AG09319 (cell line): ENCODE results near the gene HDLBP.

Experiments used
- DNase-seq: peaks from one replicate; pipeline ENCODE4 v3.0.0-alpha.2; 2010; ENCODE audit warnings: low read depth; ENCODE audit errors: extremely low read depth
- CTCF ChIP-seq: IDR thresholded peaks from 2 replicates; pipeline ENCODE4 v1.5.1; 2011; ENCODE audit warnings: low read depth, mild to moderate bottlenecking, inconsistent platforms, low read length, moderate library complexity

The HDLBP gene

GRCh38 chr2:241230435-241230834 is 85.0 kb downstream of the HDLBP start:
- no peak for TF ChIP-seq CTCF
- no peak for DNase-seq

DNA sequence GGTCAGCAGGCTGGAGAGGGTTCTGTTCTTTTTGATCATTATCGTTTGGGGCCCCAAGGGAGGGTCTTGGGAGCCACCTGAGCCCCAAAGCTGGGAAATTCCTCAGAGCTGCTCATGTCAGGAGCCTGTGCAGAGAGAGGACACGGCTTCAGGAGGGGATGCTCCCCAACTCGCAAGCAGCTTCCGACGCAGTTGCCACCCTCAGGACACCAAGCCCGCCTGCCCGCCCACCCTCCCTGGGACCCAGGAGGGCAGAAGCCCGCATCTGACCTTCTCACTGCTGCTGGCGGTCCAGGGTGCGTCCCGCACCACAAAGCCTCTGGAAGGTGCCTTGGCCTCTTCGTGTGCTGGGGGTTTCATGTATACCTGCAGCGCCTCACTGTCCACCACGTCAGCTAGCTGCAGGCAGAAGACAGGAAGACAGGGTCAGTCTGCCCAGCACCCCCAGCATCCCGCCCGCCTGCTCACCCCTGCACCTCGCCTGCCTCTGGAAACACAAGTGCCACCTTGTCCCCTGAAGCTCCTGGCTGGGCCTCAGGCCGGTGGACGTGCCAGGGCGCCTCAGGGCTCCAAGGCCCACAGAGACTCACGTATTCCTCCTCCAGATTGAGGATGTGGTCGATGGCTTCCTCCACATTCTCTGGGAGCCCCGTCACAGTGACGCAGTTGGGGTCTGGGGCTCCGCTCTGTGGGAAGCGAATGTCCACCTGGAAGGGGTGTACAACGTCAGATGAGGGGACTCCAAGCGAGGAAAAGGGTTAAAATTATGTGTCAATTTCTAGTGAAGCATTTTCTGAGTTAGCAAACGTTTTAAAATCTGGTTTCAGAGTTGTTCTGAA is 85.7 kb downstream of the HDLBP start:
- no peak for TF ChIP-seq CTCF
- DNase-seq: no peak

DNA sequence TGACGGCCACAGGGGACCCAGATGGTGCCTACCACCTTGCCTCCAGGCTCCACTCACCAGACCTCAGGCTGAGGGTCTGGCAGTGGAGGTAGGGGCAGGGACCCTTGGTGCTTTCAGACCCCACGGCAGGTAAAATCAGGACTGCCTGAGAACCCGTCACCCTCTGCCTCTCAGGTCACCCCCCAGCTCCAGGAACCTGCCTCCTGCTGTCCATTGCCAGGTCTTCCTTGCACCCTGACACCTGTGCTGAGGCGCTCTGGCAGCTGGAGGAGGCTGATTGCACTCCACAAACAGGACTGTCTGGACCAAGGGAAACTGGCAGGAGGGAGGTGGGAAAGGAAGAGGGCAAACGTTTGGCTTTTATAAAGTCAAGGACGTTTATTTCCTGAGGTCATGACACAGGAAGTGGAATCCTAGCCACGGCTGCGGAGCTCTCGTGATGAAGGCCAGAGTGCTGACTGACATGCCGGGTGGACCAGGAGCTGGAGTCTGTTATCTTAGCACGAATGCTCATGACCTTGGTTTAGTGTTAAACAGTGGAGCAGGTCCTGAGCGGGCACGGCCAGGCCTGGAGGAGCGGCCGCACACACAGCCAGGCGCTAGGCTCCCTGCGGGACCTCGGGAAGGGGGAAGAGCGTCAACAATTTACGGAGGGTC is 86.5 kb downstream of the HDLBP start:
- no peak for TF ChIP-seq CTCF
- DNase-seq: no peak

DNA sequence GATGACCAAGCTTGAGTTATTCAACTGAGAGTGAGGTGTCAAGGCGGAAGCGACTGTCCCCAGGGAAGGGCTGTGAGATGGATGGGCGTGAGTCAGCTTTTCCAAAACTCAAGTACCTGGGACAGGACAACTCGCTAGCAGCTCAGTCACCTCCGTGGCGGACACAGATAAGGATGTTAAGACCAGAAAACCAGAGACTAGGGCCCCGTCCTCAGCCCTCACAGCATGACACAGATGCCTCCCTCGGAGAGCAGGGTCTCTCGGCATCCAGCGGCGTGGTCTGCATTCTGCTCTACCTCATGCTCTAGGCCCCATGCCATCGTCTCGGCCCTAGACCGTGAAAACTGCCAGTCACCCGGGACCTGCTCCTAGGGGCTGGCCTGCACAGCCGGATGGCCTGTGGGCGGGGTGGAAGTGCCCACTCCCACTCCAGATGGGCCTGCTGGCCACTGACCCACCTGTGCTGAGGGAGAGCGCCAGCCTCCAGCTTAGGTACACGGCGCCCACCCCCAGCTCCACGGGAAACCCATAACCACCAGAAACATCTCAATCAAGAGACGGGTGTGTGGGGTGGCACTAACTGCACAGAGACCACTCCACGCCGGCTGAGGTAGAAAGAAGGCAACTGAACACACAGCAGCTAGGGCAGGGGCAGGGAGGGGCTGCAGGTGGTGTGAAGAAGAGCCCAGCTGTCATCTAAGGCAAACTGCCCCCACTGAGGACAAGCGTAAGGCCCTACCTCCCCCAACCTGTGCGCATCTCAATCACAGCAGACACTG is 87.2 kb downstream of the HDLBP start:
- TF ChIP-seq CTCF: no peak
- no peak for DNase-seq

- no peak for DNase-seq
- no peak for TF ChIP-seq CTCF
Measured at GRCh38 chr2:241227594-241227993, 87.9 kb downstream of the HDLBP start.

- TF ChIP-seq CTCF: no peak
- DNase-seq: no peak
Measured at GRCh38 chr2:241226723-241227572, 88.5 kb downstream of the HDLBP start.
